HL-60/S4 treated with retinoic acid at 250 ng/mL for 4 days and 3 days (cell line): ENCODE measurements around the gene ERAS.

Experiments
- in situ Hi-C: fragments of 300-500 bp; cut with MboI; formaldehyde crosslinking; loops from 2 replicates; pipeline ENCODE4 v1.7.0; 2022; ENCODE audit warnings: low sequenced_read_pairs

ERAS gene

GRCh38 chrX:48826135-48826875, at the start of gene ERAS:
Gene ERAS, plus strand, starts transcription at chrX:48826513. Its CDS starts 2,611 bp downstream, at chrX:48829124.
- in situ Hi-C loops: no loop called here

GRCh38 chrX:48776818-48777439, 49.4 kb upstream of the ERAS start:
- in situ Hi-C loops: no loop called here

- in situ Hi-C loops: no loop called here
Observed at GRCh38 chrX:48779399-48779798, 46.9 kb upstream of the ERAS start.

- in situ Hi-C loops: no loop called here
Observed at GRCh38 chrX:48781705-48782104, 44.6 kb upstream of the ERAS start.

GRCh38 chrX:48782216-48782615, 44.1 kb upstream of the ERAS start:
- in situ Hi-C loops: no loop called here

- in situ Hi-C loops: no loop called here
Observed at GRCh38 chrX:48782795-48783194, 43.5 kb upstream of the ERAS start.

GRCh38 chrX:48784726-48785125, 41.6 kb upstream of the ERAS start:
- in situ Hi-C loops: no loop called here

- in situ Hi-C loops: no loop called here
Observed at GRCh38 chrX:48785186-48785539, 41.1 kb upstream of the ERAS start.

- in situ Hi-C loops: no loop called here
Observed at GRCh38 chrX:48785540-48786214, 40.6 kb upstream of the ERAS start.

GRCh38 chrX:48786341-48786800, 39.9 kb upstream of the ERAS start, which contains the start of gene GATA1:
Gene GATA1, plus strand, starts transcription at chrX:48786590. Its CDS starts 4,520 bp downstream, at chrX:48791110.
- in situ Hi-C loops: no loop called here

GRCh38 chrX:48786825-48787504, 39.3 kb upstream of the ERAS start:
- in situ Hi-C loops: no loop called here

- in situ Hi-C loops: no loop called here
Observed at GRCh38 chrX:48787505-48788443, 38.5 kb upstream of the ERAS start.

- in situ Hi-C loops: no loop called here
Observed at GRCh38 chrX:48789366-48790220, 36.7 kb upstream of the ERAS start.

- in situ Hi-C loops: no loop called here
Observed at GRCh38 chrX:48790477-48790876, 35.8 kb upstream of the ERAS start.

GRCh38 chrX:48791063-48791820, 35.1 kb upstream of the ERAS start:
- in situ Hi-C loops: no loop called here

- in situ Hi-C loops: no loop called here
Observed at GRCh38 chrX:48792219-48792618, 34.1 kb upstream of the ERAS start.

- in situ Hi-C loops: no loop called here
Observed at GRCh38 chrX:48793935-48794334, 32.4 kb upstream of the ERAS start.

GRCh38 chrX:48794340-48794910, 31.9 kb upstream of the ERAS start:
- in situ Hi-C loops: no loop called here
